Measurements from ENCODE around the gene ZBTB48.

DNA sequence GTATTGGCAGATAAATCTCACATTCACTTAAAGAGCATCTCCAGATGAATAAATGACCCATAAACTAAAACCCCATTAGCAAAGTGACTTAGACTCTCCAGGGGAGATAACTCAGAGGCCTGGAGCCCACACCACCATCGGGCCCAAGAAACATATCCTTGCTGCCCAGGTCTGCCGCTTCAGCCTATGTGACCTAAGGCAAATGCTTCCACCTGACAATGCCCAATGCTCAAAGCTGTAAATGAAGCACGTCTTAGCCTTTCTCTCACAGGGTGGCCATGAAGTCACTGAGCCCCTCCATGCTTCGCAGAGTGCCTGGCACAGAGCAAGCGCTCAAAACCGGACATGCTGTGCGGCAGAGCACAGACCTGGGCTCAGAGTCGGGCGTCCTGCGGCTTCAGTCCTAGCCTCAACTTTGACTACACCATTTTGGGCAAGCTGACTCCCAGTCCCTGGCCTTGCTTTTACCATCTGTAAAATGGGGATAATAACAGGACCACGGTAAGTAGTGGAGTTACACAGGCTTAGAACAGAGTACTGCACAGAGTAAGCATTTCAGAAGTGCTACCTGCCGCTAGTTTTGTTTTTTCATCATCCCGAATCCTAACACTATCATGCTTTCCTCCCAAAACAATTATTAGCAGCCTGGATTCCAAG is 49.2 kb upstream of the ZBTB48 start:
- TF ChIP-seq, protein P1, sequence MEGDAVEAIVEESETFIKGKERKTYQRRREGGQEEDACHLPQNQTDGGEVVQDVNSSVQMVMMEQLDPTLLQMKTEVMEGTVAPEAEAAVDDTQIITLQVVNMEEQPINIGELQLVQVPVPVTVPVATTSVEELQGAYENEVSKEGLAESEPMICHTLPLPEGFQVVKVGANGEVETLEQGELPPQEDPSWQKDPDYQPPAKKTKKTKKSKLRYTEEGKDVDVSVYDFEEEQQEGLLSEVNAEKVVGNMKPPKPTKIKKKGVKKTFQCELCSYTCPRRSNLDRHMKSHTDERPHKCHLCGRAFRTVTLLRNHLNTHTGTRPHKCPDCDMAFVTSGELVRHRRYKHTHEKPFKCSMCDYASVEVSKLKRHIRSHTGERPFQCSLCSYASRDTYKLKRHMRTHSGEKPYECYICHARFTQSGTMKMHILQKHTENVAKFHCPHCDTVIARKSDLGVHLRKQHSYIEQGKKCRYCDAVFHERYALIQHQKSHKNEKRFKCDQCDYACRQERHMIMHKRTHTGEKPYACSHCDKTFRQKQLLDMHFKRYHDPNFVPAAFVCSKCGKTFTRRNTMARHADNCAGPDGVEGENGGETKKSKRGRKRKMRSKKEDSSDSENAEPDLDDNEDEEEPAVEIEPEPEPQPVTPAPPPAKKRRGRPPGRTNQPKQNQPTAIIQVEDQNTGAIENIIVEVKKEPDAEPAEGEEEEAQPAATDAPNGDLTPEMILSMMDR (IDR thresholded peaks at IDR 0.05; ENCODE audit: insufficient read depth, low read length), result no peak
- TF ChIP-seq POLR2AphosphoS5 (IDR thresholded peaks at IDR 0.05; ENCODE audit: low read depth) (no peak), SPI1 (IDR thresholded peaks at IDR 0.05; ENCODE audit: borderline replicate concordance, low read depth) (no peak)
- TF ChIP-seq, protein P2, sequence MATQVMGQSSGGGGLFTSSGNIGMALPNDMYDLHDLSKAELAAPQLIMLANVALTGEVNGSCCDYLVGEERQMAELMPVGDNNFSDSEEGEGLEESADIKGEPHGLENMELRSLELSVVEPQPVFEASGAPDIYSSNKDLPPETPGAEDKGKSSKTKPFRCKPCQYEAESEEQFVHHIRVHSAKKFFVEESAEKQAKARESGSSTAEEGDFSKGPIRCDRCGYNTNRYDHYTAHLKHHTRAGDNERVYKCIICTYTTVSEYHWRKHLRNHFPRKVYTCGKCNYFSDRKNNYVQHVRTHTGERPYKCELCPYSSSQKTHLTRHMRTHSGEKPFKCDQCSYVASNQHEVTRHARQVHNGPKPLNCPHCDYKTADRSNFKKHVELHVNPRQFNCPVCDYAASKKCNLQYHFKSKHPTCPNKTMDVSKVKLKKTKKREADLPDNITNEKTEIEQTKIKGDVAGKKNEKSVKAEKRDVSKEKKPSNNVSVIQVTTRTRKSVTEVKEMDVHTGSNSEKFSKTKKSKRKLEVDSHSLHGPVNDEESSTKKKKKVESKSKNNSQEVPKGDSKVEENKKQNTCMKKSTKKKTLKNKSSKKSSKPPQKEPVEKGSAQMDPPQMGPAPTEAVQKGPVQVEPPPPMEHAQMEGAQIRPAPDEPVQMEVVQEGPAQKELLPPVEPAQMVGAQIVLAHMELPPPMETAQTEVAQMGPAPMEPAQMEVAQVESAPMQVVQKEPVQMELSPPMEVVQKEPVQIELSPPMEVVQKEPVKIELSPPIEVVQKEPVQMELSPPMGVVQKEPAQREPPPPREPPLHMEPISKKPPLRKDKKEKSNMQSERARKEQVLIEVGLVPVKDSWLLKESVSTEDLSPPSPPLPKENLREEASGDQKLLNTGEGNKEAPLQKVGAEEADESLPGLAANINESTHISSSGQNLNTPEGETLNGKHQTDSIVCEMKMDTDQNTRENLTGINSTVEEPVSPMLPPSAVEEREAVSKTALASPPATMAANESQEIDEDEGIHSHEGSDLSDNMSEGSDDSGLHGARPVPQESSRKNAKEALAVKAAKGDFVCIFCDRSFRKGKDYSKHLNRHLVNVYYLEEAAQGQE (IDR thresholded peaks at IDR 0.05; ENCODE audit: insufficient replicate concordance, low read depth), result no peak

Data from HL-60 (cell line).